Measurements from ENCODE around the gene THTPA.

Gene THTPA

GRCh38 chr14:23523229-23524016 is 32.6 kb upstream of the THTPA start:
- H3K27me3 ChIP-seq, result no peaks in the 10 kb centered on the region
- no peaks in the 10 kb centered on the region for H3K4me1 ChIP-seq
- no peak for TF ChIP-seq CTCF (IDR thresholded peaks at IDR 0.05; ENCODE audit: low read depth, low read length)
- DNase-seq, result no peak
- H3K4me3 ChIP-seq (ENCODE audit: low read depth, low read length), result no peak overlapping the region
- no peaks in the 10 kb centered on the region; the same call in 1 of the 2 replicates for H3K36me3 ChIP-seq
- no peaks in the 10 kb centered on the region for H3K9me3 ChIP-seq

GRCh38 chr14:23524954-23525353 is 31.1 kb upstream of the THTPA start:
- no peak for TF ChIP-seq CTCF (IDR thresholded peaks at IDR 0.05; ENCODE audit: low read depth, low read length)
- Histone ChIP-seq H3K27me3 (no peaks in the 10 kb centered on the region), H3K9me3 (no peaks in the 10 kb centered on the region), H3K36me3 (no peaks in the 10 kb centered on the region; the same call in 1 of the 2 replicates), H3K4me1 (no peaks in the 10 kb centered on the region), H3K4me3 (ENCODE audit: low read depth, low read length) (no peak overlapping the region)
- DNase-seq, result no peak

GRCh38 chr14:23525611-23526010 is 30.5 kb upstream of the THTPA start:
- H3K4me3 ChIP-seq (ENCODE audit: low read depth, low read length), result no peak overlapping the region
- H3K4me1 ChIP-seq, result no peaks in the 10 kb centered on the region
- no peaks in the 10 kb centered on the region for H3K27me3 ChIP-seq
- H3K36me3 ChIP-seq, result no peaks in the 10 kb centered on the region; the same call in 1 of the 2 replicates
- no peak for TF ChIP-seq CTCF (IDR thresholded peaks at IDR 0.05; ENCODE audit: low read depth, low read length)
- H3K9me3 ChIP-seq, result no peaks in the 10 kb centered on the region
- DNase-seq, result no peak

GRCh38 chr14:23528555-23528954 is 27.5 kb upstream of the THTPA start:
- no peak overlapping the region for H3K4me3 ChIP-seq (ENCODE audit: low read depth, low read length)
- no peak for DNase-seq
- no peaks in the 10 kb centered on the region for H3K9me3 ChIP-seq
- H3K36me3 ChIP-seq, result no peaks in the 10 kb centered on the region; the same call in 1 of the 2 replicates
- no peaks in the 10 kb centered on the region for H3K4me1 ChIP-seq
- no peaks in the 10 kb centered on the region for H3K27me3 ChIP-seq
- TF ChIP-seq CTCF (IDR thresholded peaks at IDR 0.05; ENCODE audit: low read depth, low read length), result peak; percentile 32

GRCh38 chr14:23529016-23529415 is 27.1 kb upstream of the THTPA start:
- H3K4me3 ChIP-seq (ENCODE audit: low read depth, low read length), result no peak overlapping the region
- no peaks in the 10 kb centered on the region; the same call in 1 of the 2 replicates for H3K36me3 ChIP-seq
- TF ChIP-seq CTCF (IDR thresholded peaks at IDR 0.05; ENCODE audit: low read depth, low read length), result no peak

GRCh38 chr14:23530375-23531055 is 25.6 kb upstream of the THTPA start:
- Histone ChIP-seq H3K4me3 (ENCODE audit: low read depth, low read length) (no peak overlapping the region), H3K27me3 (no peaks in the 10 kb centered on the region), H3K9me3 (no peaks in the 10 kb centered on the region), H3K36me3 (no peaks in the 10 kb centered on the region; the same call in 1 of the 2 replicates), H3K4me1 (no peaks in the 10 kb centered on the region)
- TF ChIP-seq CTCF (IDR thresholded peaks at IDR 0.05; ENCODE audit: low read depth, low read length), result no peak
- no peak for DNase-seq

More at GRCh38 chr14:23529016-23529415, 27.1 kb upstream of the THTPA start:
- Histone ChIP-seq H3K9me3 (no peaks in the 10 kb centered on the region), H3K27me3 (no peaks in the 10 kb centered on the region), H3K4me1 (no peaks in the 10 kb centered on the region)
- no peak for DNase-seq
